Lung microvascular endothelial cell (primary cell): ENCODE data around the gene GRID2IP. TPM values are rescaled to one million over a fixed set of nuclear protein-coding genes. Genes with fewer than 3 reads are reported as not detected.

Experiments used
- DNase-seq, 2 donors: peaks; one replicate each; pipeline versions ENCODE4 v3.0.0 to v3.0.0-alpha.2; 2010; ENCODE audit warnings: low read depth in 2 of 2
- total RNA-seq: library from RNA; depleted of rRNA; stranded (reverse); fragments of >200 nt; gene quantifications from 2 replicates; pipeline ENCODE4 v1.2.1, GENCODE V29; 2014

The GRID2IP gene
- total RNA-seq, 1 donor from 2014 or later, result under 0.01 TPM

DNA sequence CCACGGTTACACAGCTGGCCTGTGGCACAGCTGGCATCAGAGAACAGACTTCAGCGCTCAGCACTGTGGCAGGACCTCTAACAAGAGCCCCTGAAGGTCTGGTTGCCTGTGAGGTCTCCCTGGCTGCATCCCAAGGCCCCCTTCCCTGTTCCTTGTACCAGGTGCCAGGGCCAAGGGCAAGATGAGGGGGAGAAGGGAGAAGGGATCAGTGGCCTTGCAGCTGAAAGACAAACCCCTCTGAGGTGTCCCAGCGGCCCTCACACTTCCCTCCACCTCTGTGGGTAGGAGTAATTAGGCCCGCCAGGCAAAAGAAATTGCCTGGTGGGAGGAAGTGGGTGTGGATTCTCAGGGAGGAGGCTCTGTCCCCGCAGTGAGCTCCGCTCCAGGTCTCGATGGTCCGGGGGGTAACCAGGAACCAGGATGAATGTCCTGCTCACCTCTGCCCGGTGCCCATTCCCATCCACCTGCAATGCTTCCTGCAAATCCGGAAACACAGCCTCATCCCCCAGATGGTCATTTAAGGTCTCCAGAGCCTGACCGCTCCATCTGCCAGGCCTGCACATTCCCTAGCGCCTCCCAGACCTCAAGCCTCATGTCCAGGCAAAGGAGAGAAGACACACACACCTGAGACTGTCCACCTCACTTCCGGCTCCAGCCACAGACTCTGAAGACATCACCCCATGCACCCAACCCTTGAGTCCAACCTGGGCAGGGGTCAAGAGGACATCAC is 22.7 kb downstream of the GRID2IP start:
- no peak for DNase-seq

GRCh38 chr7:6526997-6527378 is 24.3 kb downstream of the GRID2IP start:
- no peak for DNase-seq

GRCh38 chr7:6520163-6520981 is 30.9 kb downstream of the GRID2IP start:
- DNase-seq, result no peak

DNA sequence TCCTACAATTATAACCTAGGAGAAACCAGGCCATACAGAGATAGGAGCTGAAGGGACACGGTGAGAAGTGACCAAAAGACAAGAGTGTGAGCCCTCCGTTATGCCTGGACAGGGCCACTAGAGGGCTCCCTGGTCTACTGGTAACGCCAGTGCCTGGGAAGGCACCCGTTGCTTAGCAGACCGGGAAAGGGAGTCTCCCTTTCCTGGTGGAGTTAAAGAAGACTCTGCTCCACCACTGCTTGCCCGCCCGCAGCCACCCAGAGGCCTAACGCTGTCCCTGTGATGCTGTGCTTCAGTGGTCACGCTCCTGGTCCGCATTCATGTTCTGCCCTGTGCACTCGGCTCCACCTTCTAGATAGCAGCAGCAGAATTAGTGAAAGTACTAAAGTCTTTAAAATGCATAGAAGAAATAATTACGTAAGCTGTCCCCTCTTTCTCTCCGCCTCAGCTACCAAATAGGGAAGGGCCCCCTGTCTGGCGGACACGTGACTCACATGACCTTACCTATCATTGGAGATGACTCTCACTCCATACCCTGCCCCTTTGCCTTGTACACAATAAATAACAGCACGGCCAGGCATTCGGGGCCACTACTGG is 34.8 kb downstream of the GRID2IP start:
- peak; percentile 81 to 83 for DNase-seq

DNA sequence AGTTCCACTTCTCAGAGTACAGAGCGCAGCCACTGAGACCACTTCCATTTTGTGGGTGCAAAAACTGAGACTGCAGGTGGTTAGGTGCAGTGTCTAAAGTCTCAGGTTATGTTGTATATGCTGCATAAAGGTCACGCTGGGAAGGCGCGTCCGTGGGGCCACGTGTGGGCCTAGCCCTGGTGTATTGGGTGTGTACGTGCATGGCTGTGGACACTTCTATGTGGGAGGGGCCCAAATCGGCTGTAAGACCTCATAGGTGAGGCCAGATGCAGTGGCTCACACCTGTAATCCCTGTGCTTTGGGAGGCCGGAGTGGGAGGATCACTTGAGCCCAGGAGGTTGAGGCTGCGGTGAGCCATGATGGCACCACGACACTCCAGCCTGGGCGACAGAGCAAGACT is 37.7 kb downstream of the GRID2IP start:
- no peak for DNase-seq

DNA sequence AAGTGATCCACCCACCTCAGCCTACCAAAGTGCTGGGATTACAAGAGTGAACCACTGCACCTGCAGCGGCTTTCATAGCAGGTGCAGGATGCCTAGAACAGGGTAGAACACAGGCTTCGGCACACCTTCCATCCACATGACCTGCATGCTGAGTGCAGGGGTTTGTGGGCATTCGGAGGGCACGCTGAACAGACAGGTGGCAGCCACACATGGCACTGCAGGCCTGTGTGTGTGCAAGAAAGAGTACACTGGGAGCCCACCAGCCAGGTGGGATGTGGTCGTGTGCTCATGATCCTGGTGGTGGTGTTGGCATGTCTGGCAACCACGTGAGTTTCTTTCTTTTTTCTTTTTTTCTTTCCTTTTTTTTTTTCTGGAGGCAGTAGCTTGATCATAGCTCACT is 38.4 kb downstream of the GRID2IP start:
- no peak for DNase-seq

DNA sequence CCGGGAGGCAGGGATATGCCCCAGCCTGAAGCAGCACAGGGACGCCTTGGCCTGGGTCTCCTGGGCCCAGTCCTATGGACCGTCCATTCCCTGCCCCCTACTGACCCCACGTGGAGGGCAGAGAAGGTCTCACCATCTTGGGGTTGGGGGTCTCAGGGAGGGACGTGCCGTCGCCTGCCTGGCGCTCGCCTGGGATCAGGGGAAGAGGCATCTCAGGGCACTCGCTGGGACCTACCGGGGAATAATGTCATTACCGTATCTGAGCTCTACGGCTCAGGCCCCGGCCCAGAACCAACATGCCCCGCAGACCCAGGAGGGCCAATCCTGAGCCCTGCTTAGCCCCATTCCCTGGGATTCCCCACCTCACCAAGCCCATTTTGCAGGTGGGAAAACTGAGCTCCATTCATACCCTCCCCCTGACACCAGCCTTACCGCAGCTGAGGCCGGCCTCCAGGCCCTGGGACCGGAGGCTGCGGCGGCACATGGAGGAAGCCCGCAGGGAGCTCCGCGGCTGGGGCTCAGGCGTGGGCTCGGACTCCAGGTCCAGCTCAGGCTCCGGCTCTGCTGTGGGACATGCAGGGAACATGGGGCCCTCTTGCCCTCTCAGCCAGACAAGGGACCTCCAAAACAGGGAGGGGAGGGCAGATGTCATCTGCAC is 40.7 kb downstream of the GRID2IP start:
- DNase-seq, result no peak

DNA sequence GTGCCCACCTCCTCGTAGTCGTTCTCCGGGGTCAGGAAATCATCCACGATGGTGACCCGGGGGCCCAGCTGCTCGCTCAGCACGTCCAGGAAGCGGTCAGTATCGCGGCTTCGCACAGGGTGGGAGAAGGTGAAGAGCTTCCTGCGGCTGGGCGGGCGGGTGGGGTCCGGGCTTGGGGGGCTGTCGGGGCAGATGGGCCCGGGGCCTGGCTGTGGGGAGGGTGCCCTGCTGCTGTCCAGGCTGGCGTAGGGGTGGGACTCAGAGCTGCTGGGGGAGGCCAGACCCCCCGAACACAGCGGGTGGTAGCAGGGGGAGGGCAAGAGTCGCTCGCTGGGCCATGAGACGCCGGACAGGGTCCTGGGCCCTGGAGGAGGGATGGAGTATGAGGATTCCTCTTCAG is 42.3 kb downstream of the GRID2IP start:
- DNase-seq, result no peak

- no peak for DNase-seq
Measured at GRCh38 chr7:6508539-6508938, 42.7 kb downstream of the GRID2IP start.

- no peak for DNase-seq
Measured at GRCh38 chr7:6507906-6508305, 43.4 kb downstream of the GRID2IP start.

- DNase-seq, result no peak
Measured at GRCh38 chr7:6505685-6506559, 45.3 kb downstream of the GRID2IP start.

GRCh38 chr7:6504996-6505395 is 46.3 kb downstream of the GRID2IP start:
- DNase-seq, result no peak

DNA sequence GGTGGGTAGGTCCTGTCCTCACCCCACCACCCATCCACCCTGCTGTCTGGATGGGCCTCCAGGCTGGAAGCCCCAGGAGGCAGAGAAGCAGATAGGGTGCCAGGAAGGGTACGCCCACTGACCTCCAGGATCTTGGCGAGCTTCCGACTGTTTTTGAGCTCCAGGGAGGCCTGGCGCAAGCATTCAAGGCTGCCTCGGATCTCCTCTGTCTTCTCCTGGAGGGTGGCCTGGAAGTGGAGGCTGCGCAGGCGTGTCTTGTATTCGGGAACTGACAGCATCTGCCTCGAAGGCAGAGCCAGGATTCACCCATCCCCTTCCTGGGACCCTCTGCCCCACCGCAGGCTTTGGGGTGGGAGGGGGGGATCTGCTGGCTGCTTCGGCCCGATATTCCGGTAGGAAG is 48.4 kb downstream of the GRID2IP start:
- no peak for DNase-seq

- no peak for DNase-seq
Measured at GRCh38 chr7:6501586-6502564, 49.4 kb downstream of the GRID2IP start.

DNA sequence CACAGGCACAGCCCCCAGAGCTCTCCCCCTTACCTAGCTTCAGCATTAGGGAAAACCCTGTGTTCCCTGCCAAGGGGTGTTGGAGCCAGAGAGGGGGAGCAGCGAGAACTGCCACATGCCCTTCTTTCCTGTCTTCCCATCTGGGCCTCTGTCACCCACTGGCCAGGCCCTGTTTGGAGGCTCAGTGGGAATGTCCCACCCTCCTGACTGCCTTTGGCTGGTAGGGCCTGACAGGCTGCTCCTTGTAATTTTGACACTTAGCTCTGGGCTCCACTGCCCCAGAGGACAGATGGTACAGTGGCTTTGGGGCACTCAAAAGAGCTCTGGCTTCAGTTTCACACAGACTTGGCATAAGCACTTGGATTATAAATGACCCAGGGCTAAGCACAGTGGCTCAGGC is 50.6 kb downstream of the GRID2IP start:
- no peak for DNase-seq

GRCh38 chr7:6497994-6498393 is 53.3 kb downstream of the GRID2IP start:
- no peak for DNase-seq

DNA sequence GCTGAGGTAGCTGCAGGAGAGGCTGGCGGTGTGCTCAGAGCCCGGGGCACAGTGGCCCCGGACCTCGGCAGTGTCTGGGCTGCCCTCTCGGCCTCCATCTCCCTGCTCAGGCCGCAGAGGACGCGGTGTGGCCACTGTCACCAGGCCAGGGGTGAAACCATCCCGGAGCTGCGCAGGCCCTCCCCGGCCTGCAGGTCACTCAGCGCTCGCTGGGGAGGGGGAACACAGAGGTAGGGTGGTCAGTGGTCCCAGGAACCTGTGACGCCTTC is 53.7 kb downstream of the GRID2IP start:
- no peak for DNase-seq

DNA sequence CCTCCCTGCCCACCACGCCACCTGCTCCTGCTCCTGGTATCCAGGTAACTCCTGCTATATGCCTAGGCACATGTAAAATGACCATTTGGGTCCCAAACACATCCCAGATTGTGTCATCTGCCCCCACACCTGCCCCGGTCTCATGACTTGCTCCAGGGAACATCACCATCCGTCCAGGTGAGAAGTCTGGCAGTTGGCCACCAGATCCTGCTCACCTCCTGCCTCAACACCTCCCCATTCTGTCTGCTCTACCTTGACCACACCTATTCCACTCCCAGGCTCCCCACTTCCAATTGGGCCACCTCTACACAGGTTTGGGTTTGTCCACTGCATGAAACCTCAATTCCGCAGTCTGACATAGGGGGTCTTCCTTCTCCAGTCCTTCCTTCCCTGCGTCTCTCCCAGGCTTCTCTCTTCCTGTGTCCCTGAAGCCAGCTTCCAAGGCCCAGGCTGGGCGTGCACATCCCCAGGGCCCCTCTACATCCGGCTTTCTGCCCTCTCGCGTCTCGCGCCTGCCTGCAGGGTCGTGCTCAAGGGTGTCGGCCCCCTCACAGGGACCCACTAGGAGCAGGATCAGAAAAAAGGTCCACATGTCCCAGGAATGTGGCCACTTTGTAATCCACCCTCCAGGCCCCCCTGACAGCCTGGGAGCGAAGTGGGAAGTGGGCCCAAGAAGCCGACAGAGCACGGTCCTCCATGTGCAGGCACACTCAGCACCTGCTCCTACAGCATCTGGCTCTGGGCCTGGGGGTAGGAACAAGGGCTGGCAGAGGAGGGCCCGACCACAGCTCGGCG is 54.2 kb downstream of the GRID2IP start:
- DNase-seq, result no peak

DNA sequence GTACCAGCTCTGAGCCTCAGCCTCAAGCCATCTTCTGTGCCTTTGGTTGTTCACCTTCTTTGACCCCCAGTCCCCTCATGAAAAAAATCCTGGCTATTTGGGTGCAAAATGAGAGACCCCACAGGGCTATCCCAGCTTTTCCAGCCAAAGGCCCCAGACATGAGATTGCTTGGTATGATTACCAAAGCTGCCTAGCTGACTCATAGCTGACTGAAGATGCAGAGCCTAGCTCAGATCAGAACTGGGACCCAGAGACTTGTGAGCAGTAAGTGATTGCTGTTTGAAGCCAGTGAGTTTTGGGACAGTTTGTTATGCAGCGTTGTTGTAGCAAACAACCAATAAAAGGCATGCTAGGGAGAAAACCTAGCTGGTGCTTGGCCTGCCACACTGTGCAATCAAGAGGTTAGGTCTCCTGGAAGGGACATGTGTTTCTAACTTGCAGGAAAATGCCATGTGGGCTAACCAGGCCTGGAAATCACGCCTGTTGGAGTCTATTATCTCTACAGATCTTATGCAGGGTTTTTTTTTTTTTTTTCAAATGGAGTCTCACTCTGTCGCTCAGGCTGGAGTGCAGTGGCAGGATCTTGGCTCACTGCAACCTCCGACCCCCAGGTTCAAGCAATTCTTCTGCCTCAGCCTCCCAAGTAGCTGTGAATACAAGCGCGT is 55.5 kb downstream of the GRID2IP start:
- DNase-seq, result no peak
